Heart left ventricle (tissue), 13 donors: ENCODE results near the gene ALPK3.

ENCODE experiments used
- POLR2A ChIP-seq, 2 donors: fragments of 450-650 bp; IDR thresholded peaks; one replicate each; pipeline ENCODE4 v1.6.1; 2017; ENCODE audit warnings: antibody characterized with exemption in 2 of 2, mild to moderate bottlenecking in 2 of 2, moderate library complexity in 2 of 2
- TF ChIP-seq, protein P1 (sequence below), 12 donors: fragments of 200-600 bp; sonication (generic) in 4 of 12; IDR thresholded peaks; one replicate each; pipeline versions ENCODE4 v1.5.0 to v1.8.0; 2018 to 2022; ENCODE audit warnings: antibody characterized with exemption in 12 of 12, mild to moderate bottlenecking in 5 of 12
- donor health status: ischemic (EF 13 %, LVEDD 7.1; RV severe dilation, severe dysfunction).
- donor health status: DM: no; HTN: yes; CAD: no.
- donor health status: DM: no; HTN: no; CAD: no.
- donor health status: ischemic (EF 25% LVEDD 6.9; RV normal size, moderate dysfunction).
- donor health status: ischemic (EF 25% LVEDD 5.7; RV mildly dilated, moderate dysfunction).
- donor health status: ischemic (EF 35%, LVEDD 5.7; RV mildly dilated, moderate dysfunction).
- donor health status: nonischemic (EF 11% LVEDD 7.7; RV severe dilation, severe dysfunction).
- donor health status: DM: yes; HTN: yes; CAD: no.
- donor health status: PGD.
- donor health status: ischemic (EF 29% LVEDD 5.4; RV normal size, mild dysfunction).
- donor health status: nonischemic (EF 23%, LVEDD 6.1; RV moderate dilation, normal function).

DNA sequence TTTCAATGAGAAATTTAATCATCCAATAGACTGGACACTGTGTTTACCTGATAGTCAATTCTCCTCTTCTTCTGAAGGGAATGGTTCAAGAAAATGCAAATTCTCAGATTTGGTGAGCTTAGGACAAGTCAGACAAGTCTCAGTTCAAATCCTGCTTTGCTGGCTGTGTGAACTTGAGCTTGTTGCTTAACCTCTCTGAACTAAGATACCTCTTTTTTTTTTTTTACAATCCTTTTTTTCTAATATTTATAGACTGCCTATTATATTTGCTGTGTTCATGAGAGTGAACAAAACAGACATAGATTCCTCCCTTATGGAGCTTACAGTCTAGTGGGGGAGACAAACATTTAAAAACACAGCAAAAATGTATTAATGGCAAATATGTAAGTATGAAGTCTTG is 59.1 kb downstream of the ALPK3 start:
- TF ChIP-seq, protein P1, sequence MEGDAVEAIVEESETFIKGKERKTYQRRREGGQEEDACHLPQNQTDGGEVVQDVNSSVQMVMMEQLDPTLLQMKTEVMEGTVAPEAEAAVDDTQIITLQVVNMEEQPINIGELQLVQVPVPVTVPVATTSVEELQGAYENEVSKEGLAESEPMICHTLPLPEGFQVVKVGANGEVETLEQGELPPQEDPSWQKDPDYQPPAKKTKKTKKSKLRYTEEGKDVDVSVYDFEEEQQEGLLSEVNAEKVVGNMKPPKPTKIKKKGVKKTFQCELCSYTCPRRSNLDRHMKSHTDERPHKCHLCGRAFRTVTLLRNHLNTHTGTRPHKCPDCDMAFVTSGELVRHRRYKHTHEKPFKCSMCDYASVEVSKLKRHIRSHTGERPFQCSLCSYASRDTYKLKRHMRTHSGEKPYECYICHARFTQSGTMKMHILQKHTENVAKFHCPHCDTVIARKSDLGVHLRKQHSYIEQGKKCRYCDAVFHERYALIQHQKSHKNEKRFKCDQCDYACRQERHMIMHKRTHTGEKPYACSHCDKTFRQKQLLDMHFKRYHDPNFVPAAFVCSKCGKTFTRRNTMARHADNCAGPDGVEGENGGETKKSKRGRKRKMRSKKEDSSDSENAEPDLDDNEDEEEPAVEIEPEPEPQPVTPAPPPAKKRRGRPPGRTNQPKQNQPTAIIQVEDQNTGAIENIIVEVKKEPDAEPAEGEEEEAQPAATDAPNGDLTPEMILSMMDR (IDR thresholded peaks at IDR 0.05): no peak
- no peak for TF ChIP-seq POLR2A (IDR thresholded peaks at IDR 0.05)
